Central memory CD8-positive, alpha-beta T cell (primary cell): ENCODE measurements around the gene GOLGA8H.
"Not testable (repeated sequence)": the region's sequence is repeated elsewhere in the genome, so short reads cannot be mapped to it uniquely, and the experiment has no call there.

Source experiments
- ATAC-seq: fragments of 150-1000 bp; cut with Tn5 transposase; replicated peaks from 2 replicates; pipeline ENCODE4 v1.10.0; 2022; ENCODE audit warnings: mild to moderate bottlenecking, moderate FRiP score, moderate number of reproducible peaks; ENCODE audit not compliant: poor library complexity, severe bottlenecking; ENCODE audit errors: extremely low read depth
- DNase-seq, 2 donors: peaks; one replicate each; pipeline ENCODE4 v3.0.0; 2021; ENCODE audit warnings: low spot score in 2 of 2
- H3K27ac Mint-ChIP-seq: one replicate; pipeline ENCODE4 v1.8.0; 2022; ENCODE audit warnings: low read depth, mild to moderate bottlenecking, moderate library complexity, mixed read lengths
- H3K27me3 Mint-ChIP-seq: one replicate; pipeline ENCODE4 v1.8.0; 2022; ENCODE audit warnings: mixed read lengths
- H3K36me3 Mint-ChIP-seq: one replicate; pipeline ENCODE4 v1.8.0; 2022; ENCODE audit warnings: mild to moderate bottlenecking, moderate library complexity, mixed read lengths; ENCODE audit not compliant: insufficient read depth
- H3K4me1 Mint-ChIP-seq: one replicate; pipeline ENCODE4 v1.8.0; 2022; ENCODE audit warnings: mixed read lengths
- H3K4me3 Mint-ChIP-seq: one replicate; pipeline ENCODE4 v1.8.0; 2022; ENCODE audit warnings: mild to moderate bottlenecking, moderate library complexity, mixed read lengths
- H3K9me3 Mint-ChIP-seq: one replicate; pipeline ENCODE4 v1.8.0; 2022; ENCODE audit warnings: mixed read lengths

Gene GOLGA8H

GRCh38 chr15:30661154-30661553 lies 57.3 kb downstream of the GOLGA8H start:
- DNase-seq, H3K4me1 Mint-ChIP-seq, H3K27ac Mint-ChIP-seq, H3K36me3 Mint-ChIP-seq, H3K9me3 Mint-ChIP-seq, H3K27me3 Mint-ChIP-seq, H3K4me3 Mint-ChIP-seq, ATAC-seq: not testable (repeated sequence)
